Measurements from ENCODE around the gene SAMD15. TPM values are rescaled to one million over a fixed set of nuclear protein-coding genes. Genes with fewer than 3 reads are reported as not detected.

The SAMD15 gene
- total and polyA plus RNA-seq, 2 donors (not counting 1 experiment from before 2014, with no cell fraction given): 0.33 to 1.1 TPM

GRCh38 chr14:77337880-77338279 is 39.3 kb upstream of the SAMD15 start:
- no peak for TF ChIP-seq CTCF (conservative IDR thresholded peaks at IDR 0.05 in 1 of 2, IDR thresholded peaks at IDR 0.05 in 1 of 2; ENCODE audit: low read depth in 1 of 2, low read length in 2 of 2)
- TF ChIP-seq EZH2 (IDR thresholded peaks at IDR 0.05; ENCODE audit: low read length, missing control alignments): no peak
- Histone ChIP-seq H4K20me1 (ENCODE audit: control insufficient read depth, extremely low read depth, insufficient read depth, low read length) (no peaks in the 10 kb centered on the region), H3K4me1 (ENCODE audit: control insufficient read depth, extremely low read depth, insufficient read depth, low read length) (peaks cover 3% of the 10 kb centered on the region), H2AFZ (ENCODE audit: low read length) (no peak overlapping the region), H3K79me2 (ENCODE audit: control insufficient read depth, insufficient read depth, low read length) (no peaks in the 10 kb centered on the region), H3K4me2 (ENCODE audit: extremely low read depth, insufficient read depth, low read length) (no peak overlapping the region), H3K9me3 (ENCODE audit: control insufficient read depth, insufficient read depth, low read depth, low read length) (no peaks in the 10 kb centered on the region), H3K36me3 (ENCODE audit: control insufficient read depth, insufficient read depth, low read length) (no peaks in the 10 kb centered on the region), H3K27me3 (ENCODE audit: control insufficient read depth, insufficient read depth, low read length) (no peaks in the 10 kb centered on the region), H3K4me3 (replicated peaks in 1 of 4; ENCODE audit: control extremely low read depth in 1 of 4, insufficient read depth in 1 of 4, low read depth in 3 of 4, low read length in 4 of 4) (no peak overlapping the region), H3K27ac (ENCODE audit: insufficient read depth, low read length) (no peak overlapping the region), H3K9ac (ENCODE audit: insufficient read depth, low read length) (no peak overlapping the region)
- DNase-seq (ENCODE audit: low read depth in 2 of 2): no peak

GRCh38 chr14:77338302-77338701 is 38.9 kb upstream of the SAMD15 start:
- H3K9me3 ChIP-seq (ENCODE audit: control insufficient read depth, insufficient read depth, low read depth, low read length): no peaks in the 10 kb centered on the region
- no peaks in the 10 kb centered on the region for H4K20me1 ChIP-seq (ENCODE audit: control insufficient read depth, extremely low read depth, insufficient read depth, low read length)
- TF ChIP-seq CTCF (conservative IDR thresholded peaks at IDR 0.05 in 1 of 2, IDR thresholded peaks at IDR 0.05 in 1 of 2; ENCODE audit: low read depth in 1 of 2, low read length in 2 of 2): no peak
- DNase-seq (ENCODE audit: low read depth in 2 of 2): no peak
- H3K79me2 ChIP-seq (ENCODE audit: control insufficient read depth, insufficient read depth, low read length): no peaks in the 10 kb centered on the region
- H3K27ac ChIP-seq (ENCODE audit: insufficient read depth, low read length): no peak overlapping the region
- H3K9ac ChIP-seq (ENCODE audit: insufficient read depth, low read length): no peak overlapping the region
- no peaks in the 10 kb centered on the region for H3K27me3 ChIP-seq (ENCODE audit: control insufficient read depth, insufficient read depth, low read length)
- H3K4me3 ChIP-seq (replicated peaks in 1 of 4; ENCODE audit: control extremely low read depth in 1 of 4, insufficient read depth in 1 of 4, low read depth in 3 of 4, low read length in 4 of 4): no peak overlapping the region
- H3K4me2 ChIP-seq (ENCODE audit: extremely low read depth, insufficient read depth, low read length): no peak overlapping the region
- no peaks in the 10 kb centered on the region for H3K36me3 ChIP-seq (ENCODE audit: control insufficient read depth, insufficient read depth, low read length)
- H3K4me1 ChIP-seq (ENCODE audit: control insufficient read depth, extremely low read depth, insufficient read depth, low read length): peaks cover 3% of the 10 kb centered on the region
- H2AFZ ChIP-seq (ENCODE audit: low read length): no peak overlapping the region

GRCh38 chr14:77339407-77339806 is 37.8 kb upstream of the SAMD15 start:
- Histone ChIP-seq H3K4me1 (ENCODE audit: control insufficient read depth, extremely low read depth, insufficient read depth, low read length) (peaks cover 3% of the 10 kb centered on the region), H3K27ac (ENCODE audit: insufficient read depth, low read length) (no peak overlapping the region), H3K4me2 (ENCODE audit: extremely low read depth, insufficient read depth, low read length) (no peak overlapping the region), H3K27me3 (ENCODE audit: control insufficient read depth, insufficient read depth, low read length) (no peaks in the 10 kb centered on the region), H3K79me2 (ENCODE audit: control insufficient read depth, insufficient read depth, low read length) (no peaks in the 10 kb centered on the region), H3K4me3 (replicated peaks in 1 of 4; ENCODE audit: control extremely low read depth in 1 of 4, insufficient read depth in 1 of 4, low read depth in 3 of 4, low read length in 4 of 4) (no peak overlapping the region), H3K9ac (ENCODE audit: insufficient read depth, low read length) (no peak overlapping the region), H3K9me3 (ENCODE audit: control insufficient read depth, insufficient read depth, low read depth, low read length) (no peaks in the 10 kb centered on the region), H4K20me1 (ENCODE audit: control insufficient read depth, extremely low read depth, insufficient read depth, low read length) (no peaks in the 10 kb centered on the region), H3K36me3 (ENCODE audit: control insufficient read depth, insufficient read depth, low read length) (no peaks in the 10 kb centered on the region), H2AFZ (ENCODE audit: low read length) (no peak overlapping the region)
- TF ChIP-seq EZH2 (IDR thresholded peaks at IDR 0.05; ENCODE audit: low read length, missing control alignments) (no peak), CTCF (conservative IDR thresholded peaks at IDR 0.05 in 1 of 2, IDR thresholded peaks at IDR 0.05 in 1 of 2; ENCODE audit: low read depth in 1 of 2, low read length in 2 of 2) (no peak)
- DNase-seq (ENCODE audit: low read depth in 2 of 2): peak; percentile 14 to 44

Measured in fibroblast of lung (primary cell).